Keratinocyte (primary cell): ENCODE data around the gene REEP6. TPM values are rescaled to one million over a fixed set of nuclear protein-coding genes. Genes with fewer than 3 reads are reported as not detected.

ENCODE experiments used
- DNase-seq: peaks from one replicate; pipeline ENCODE4 v3.0.0-alpha.2; 2011; ENCODE audit warnings: low read depth, missing footprints, low spot score
- FAIRE-seq: peaks from 2 replicates; lab custom pipeline; 2011; peaks lifted over from hg19 to GRCh38; lab: Jason Lieb, UNC
- H2AFZ ChIP-seq: 2 replicates; pipeline ENCODE4 v1.6.0; 2012; ENCODE audit warnings: low read length, control low read depth, inconsistent platforms; ENCODE audit not compliant: control insufficient read depth
- H3K27ac ChIP-seq: 2 replicates; pipeline ENCODE4 v1.5.1; 2011; ENCODE audit warnings: low read length; ENCODE audit not compliant: control insufficient read depth, insufficient read depth
- H3K27me3 ChIP-seq: 3 replicates; pipeline ENCODE4 v1.6.0; 2011; ENCODE audit warnings: low read length; ENCODE audit not compliant: control insufficient read depth, insufficient read depth; ENCODE audit errors: extremely low read depth
- H3K36me3 ChIP-seq, 2 experiments: 2 replicates in 1 of 2; 3 replicates in 1 of 2; pipeline ENCODE4 v1.5.1; 2011; ENCODE audit warnings: low read length in 2 of 2, mild to moderate bottlenecking in 1 of 2; ENCODE audit not compliant: control insufficient read depth in 2 of 2, insufficient read depth in 2 of 2; ENCODE audit errors: extremely low read depth in 1 of 2
- H3K4me1 ChIP-seq: 3 replicates; pipeline ENCODE4 v1.5.1; 2011; ENCODE audit warnings: low read length; ENCODE audit not compliant: control insufficient read depth, insufficient read depth; ENCODE audit errors: extremely low read depth
- H3K4me2 ChIP-seq: 3 replicates; pipeline ENCODE4 v1.6.0; 2011; ENCODE audit warnings: low read depth, low read length; ENCODE audit not compliant: control insufficient read depth, insufficient read depth; ENCODE audit errors: extremely low read depth
- H3K4me3 ChIP-seq, 3 experiments: fragments of 200-600 bp in 1 of 3; sonication (generic) in 1 of 3; 2 replicates in 2 of 3; 3 replicates in 1 of 3; pipeline ENCODE4 v1.5.1; 2011 to 2016; ENCODE audit warnings: low read length in 3 of 3, mild to moderate bottlenecking in 3 of 3, control low read depth in 2 of 3, inconsistent platforms in 1 of 3, low read depth in 1 of 3, mixed read lengths in 1 of 3, mixed run types in 1 of 3, moderate library complexity in 1 of 3; ENCODE audit not compliant: control insufficient read depth in 2 of 3, insufficient read depth in 2 of 3; ENCODE audit errors: extremely low read depth in 1 of 3
- H3K79me2 ChIP-seq: 2 replicates; pipeline ENCODE4 v1.6.0; 2012; ENCODE audit warnings: low read length; ENCODE audit not compliant: control insufficient read depth, insufficient read depth
- H3K9ac ChIP-seq: 3 replicates; pipeline ENCODE4 v1.6.0; 2011; ENCODE audit warnings: low read length; ENCODE audit not compliant: control insufficient read depth, insufficient read depth; ENCODE audit errors: extremely low read depth
- H3K9me1 ChIP-seq: 3 replicates; pipeline ENCODE4 v1.6.0; 2011; ENCODE audit warnings: low read length; ENCODE audit not compliant: control insufficient read depth, insufficient read depth; ENCODE audit errors: extremely low read depth
- H3K9me3 ChIP-seq: 2 replicates; pipeline ENCODE4 v1.5.1; 2012; ENCODE audit warnings: low read depth, low read length; ENCODE audit not compliant: control insufficient read depth
- H4K20me1 ChIP-seq: 3 replicates; pipeline ENCODE4 v1.6.0; 2011; ENCODE audit warnings: low read length; ENCODE audit not compliant: control insufficient read depth, insufficient read depth; ENCODE audit errors: extremely low read depth
- EZH2 ChIP-seq: IDR thresholded peaks from one replicate; pipeline ENCODE4 v1.6.1; 2012; ENCODE audit warnings: inconsistent platforms, mild to moderate bottlenecking, low read length, moderate library complexity
- dilution Hi-C: fragments of 300-500 bp; cut with MboI; formaldehyde crosslinking; loops from one replicate; pipeline ENCODE4 v1.7.0; 2020; ENCODE audit warnings: low sequenced_read_pairs; ENCODE audit not compliant: extremely low pct_ligation_motif_present
- polyA plus RNA-seq, 5 experiments: library from polyadenylated mRNA; depleted of rRNA in 3 of 5; stranded (reverse) in 3 of 5; stranded (forward) in 1 of 5; unstranded in 1 of 5; fragments of >200 nt; gene quantifications; 1 replicate in 1 of 5; 2 replicates in 3 of 5; 3 replicates in 1 of 5; pipeline versions ENCODE4 v1.2.1 to v1.2.3, GENCODE V29; 2011 to 2012; ENCODE audit warnings: missing spikeins in 2 of 5, low read depth in 1 of 5, low replicate concordance in 1 of 5
- TF ChIP-seq, protein P1 (sequence below), 3 experiments: IDR thresholded peaks in 1 of 3; conservative IDR thresholded peaks in 1 of 3; optimal IDR thresholded peaks in 1 of 3; 2 replicates in 2 of 3; 3 replicates in 1 of 3; pipeline versions ENCODE3 to v1.5.1; 2011; ENCODE audit warnings: low read length in 3 of 3, mild to moderate bottlenecking in 3 of 3, moderate library complexity in 2 of 3, control low read depth in 1 of 3, inconsistent platforms in 1 of 3; ENCODE audit not compliant: insufficient read depth in 2 of 3; ENCODE audit errors: extremely low read depth in 1 of 3

The REEP6 gene
- polyA plus RNA-seq, 1 donor (not counting 4 experiments of a cell fraction or from before 2014, with no cell fraction given) = 1.2 TPM

DNA sequence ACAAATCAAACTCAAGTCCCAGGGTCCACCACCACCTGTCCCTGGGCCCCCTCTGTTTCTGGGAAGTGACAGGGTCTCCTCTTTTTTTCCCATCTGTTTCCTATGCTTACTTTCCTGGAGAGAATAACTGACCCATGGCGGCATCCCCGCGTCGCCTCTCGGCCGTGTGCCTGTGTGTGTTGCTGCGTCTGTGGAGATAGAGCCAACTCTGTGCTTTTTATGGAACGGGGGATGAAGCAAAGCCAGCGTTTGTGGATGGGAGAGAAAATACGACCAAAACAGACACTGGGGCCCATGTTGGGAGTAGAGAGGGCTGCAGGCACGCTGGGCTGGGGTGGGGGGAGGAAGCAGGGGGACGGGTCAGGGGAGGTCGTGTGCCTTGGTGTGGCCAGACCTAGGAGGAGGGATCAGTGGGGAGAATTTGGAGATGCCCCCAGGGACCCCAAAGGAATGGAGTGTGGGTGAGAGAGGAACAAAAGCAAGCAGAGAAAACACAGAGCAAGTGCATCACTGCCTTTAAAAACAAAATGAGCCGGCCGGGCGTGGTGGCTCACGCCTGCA is 49.5 kb downstream of the REEP6 start:
- TF ChIP-seq, protein P1, sequence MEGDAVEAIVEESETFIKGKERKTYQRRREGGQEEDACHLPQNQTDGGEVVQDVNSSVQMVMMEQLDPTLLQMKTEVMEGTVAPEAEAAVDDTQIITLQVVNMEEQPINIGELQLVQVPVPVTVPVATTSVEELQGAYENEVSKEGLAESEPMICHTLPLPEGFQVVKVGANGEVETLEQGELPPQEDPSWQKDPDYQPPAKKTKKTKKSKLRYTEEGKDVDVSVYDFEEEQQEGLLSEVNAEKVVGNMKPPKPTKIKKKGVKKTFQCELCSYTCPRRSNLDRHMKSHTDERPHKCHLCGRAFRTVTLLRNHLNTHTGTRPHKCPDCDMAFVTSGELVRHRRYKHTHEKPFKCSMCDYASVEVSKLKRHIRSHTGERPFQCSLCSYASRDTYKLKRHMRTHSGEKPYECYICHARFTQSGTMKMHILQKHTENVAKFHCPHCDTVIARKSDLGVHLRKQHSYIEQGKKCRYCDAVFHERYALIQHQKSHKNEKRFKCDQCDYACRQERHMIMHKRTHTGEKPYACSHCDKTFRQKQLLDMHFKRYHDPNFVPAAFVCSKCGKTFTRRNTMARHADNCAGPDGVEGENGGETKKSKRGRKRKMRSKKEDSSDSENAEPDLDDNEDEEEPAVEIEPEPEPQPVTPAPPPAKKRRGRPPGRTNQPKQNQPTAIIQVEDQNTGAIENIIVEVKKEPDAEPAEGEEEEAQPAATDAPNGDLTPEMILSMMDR (optimal IDR thresholded peaks at IDR 0.05 in 1 of 3, IDR thresholded peaks at IDR 0.05 in 1 of 3, conservative IDR thresholded peaks at IDR 0.05 in 1 of 3; ENCODE audit: extremely low read depth in 1 of 3, insufficient read depth in 2 of 3, low read length in 3 of 3) = no peak
- no peak for TF ChIP-seq EZH2
- dilution Hi-C loops = no loop called here
- Histone ChIP-seq H3K79me2 (no peaks in the 10 kb centered on the region), H3K9me3 (no peaks in the 10 kb centered on the region), H3K4me3 (no peak overlapping the region), H3K27me3 (peaks cover 7% of the 10 kb centered on the region), H3K9ac (no peak overlapping the region), H3K4me2 (no peak overlapping the region), H3K4me1 (no peaks in the 10 kb centered on the region), H3K9me1 (no peaks in the 10 kb centered on the region), H2AFZ (no peak overlapping the region), H4K20me1 (no peaks in the 10 kb centered on the region), H3K36me3 (no peaks in the 10 kb centered on the region), H3K27ac (no peak overlapping the region)
- FAIRE-seq = no peak
- DNase-seq = no peak

Other genes starting within 250 kb of the REEP6 start
- 51.3 to 95.4 TPM (median 80.0 TPM) in 3 replicates for gene ATP5F1D, start 249.4 kb upstream of the REEP6 start, polyA plus RNA-seq
- 4.7 to 14.1 TPM (median 6.8 TPM) in 3 replicates for gene MIDN, start 242.6 kb upstream of the REEP6 start, polyA plus RNA-seq
- 97.5 to 164 TPM (median 113 TPM) in 3 replicates for gene CIRBP, start 221.8 kb upstream of the REEP6 start, polyA plus RNA-seq
- gene FAM174C, start 215.7 kb upstream of the REEP6 start, polyA plus RNA-seq = 18.5 to 30.1 TPM (median 27.6 TPM) in 3 replicates
- not detected in 3 replicates for gene EFNA2, start 205.3 kb upstream of the REEP6 start, polyA plus RNA-seq
- gene NDUFS7, start 107.3 kb upstream of the REEP6 start, polyA plus RNA-seq = 23.2 to 52.1 TPM (median 41.3 TPM) in 3 replicates
- gene GAMT, start 89.6 kb upstream of the REEP6 start, polyA plus RNA-seq = 5.7 to 15.6 TPM (median 7.6 TPM) in 3 replicates
- 56.4 to 99.2 TPM (median 71.6 TPM) in 3 replicates for gene DAZAP1, start 83.6 kb upstream of the REEP6 start, polyA plus RNA-seq
- 795 to 1,391 TPM (median 803 TPM) in 3 replicates for gene RPS15, start 52.8 kb upstream of the REEP6 start, polyA plus RNA-seq
- gene APC2, start 41.1 kb upstream of the REEP6 start, polyA plus RNA-seq = 0.01 to 0.05 TPM (median 0.01 TPM) in 3 replicates
- gene C19orf25, start 12.0 kb upstream of the REEP6 start, polyA plus RNA-seq = 11.2 to 24.9 TPM (median 13.8 TPM) in 3 replicates
- 0.25 to 1.2 TPM (median 0.27 TPM) in 3 replicates for gene PCSK4, start 831 bp upstream of the REEP6 start, polyA plus RNA-seq
- gene ADAMTSL5, start 21.8 kb downstream of the REEP6 start, polyA plus RNA-seq = 4.2 to 8.5 TPM (median 5.7 TPM) in 3 replicates
- gene PLK5, start 32.9 kb downstream of the REEP6 start, polyA plus RNA-seq = 0.05 to 0.26 TPM (median 0.06 TPM) in 3 replicates
- gene MEX3D, start 77.1 kb downstream of the REEP6 start, polyA plus RNA-seq = 3.9 to 6.3 TPM (median 5.9 TPM) in 3 replicates
- gene MBD3, start 101.7 kb downstream of the REEP6 start, polyA plus RNA-seq = 16.6 to 27.4 TPM (median 21.9 TPM) in 3 replicates
- 136 to 468 TPM (median 327 TPM) in 3 replicates for gene UQCR11, start 114.3 kb downstream of the REEP6 start, polyA plus RNA-seq
- 40.0 to 59.0 TPM (median 44.4 TPM) in 3 replicates for gene TCF3, start 161.4 kb downstream of the REEP6 start, polyA plus RNA-seq